Measurements from ENCODE around the gene PTPRCAP.
"Not testable (repeated sequence)": the region's sequence is repeated elsewhere in the genome, so short reads cannot be mapped to it uniquely, and the experiment has no call there.

The PTPRCAP gene

GRCh38 chr11:67440229-67441097 is 3.0 kb upstream of the PTPRCAP start:
- DNase-seq = no peak

GRCh38 chr11:67439321-67440228 is 2.1 kb upstream of the PTPRCAP start:
- peak; percentile 19 for DNase-seq

GRCh38 chr11:67438158-67438902 is 848 bp upstream of the PTPRCAP start:
- no peak for DNase-seq

GRCh38 chr11:67437809-67438157 is 301 bp upstream of the PTPRCAP start:
- DNase-seq = no peak

GRCh38 chr11:67436459-67437081 is 912 bp downstream of the PTPRCAP start:
- no peak for DNase-seq

- DNase-seq = no peak
Observed at GRCh38 chr11:67435727-67436458, 1.6 kb downstream of the PTPRCAP start.

- DNase-seq = no peak
Observed at GRCh38 chr11:67435031-67435726, 2.3 kb downstream of the PTPRCAP start.

DNA sequence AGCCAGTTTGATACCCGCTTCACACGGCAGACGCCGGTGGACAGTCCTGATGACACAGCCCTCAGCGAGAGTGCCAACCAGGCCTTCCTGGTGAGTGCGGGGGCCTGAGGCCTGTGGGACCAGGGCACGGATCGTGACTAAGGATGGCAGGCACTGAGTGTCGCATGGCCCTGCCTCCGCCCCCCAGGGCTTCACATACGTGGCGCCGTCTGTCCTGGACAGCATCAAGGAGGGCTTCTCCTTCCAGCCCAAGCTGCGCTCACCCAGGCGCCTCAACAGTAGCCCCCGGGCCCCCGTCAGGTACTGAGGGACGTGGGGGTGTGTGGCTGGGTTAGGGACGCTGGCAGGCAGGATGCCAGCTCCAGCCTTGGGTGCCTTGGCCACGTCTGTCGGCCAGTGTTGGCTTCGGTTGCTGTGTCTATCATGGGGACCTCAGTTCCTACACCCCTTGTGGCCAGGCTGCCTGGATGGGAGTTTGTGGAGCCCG is 3.0 kb downstream of the PTPRCAP start:
- no peak for DNase-seq

- DNase-seq = no peak
Observed at GRCh38 chr11:67433536-67434394, 3.7 kb downstream of the PTPRCAP start.

GRCh38 chr11:67432655-67433349 is 4.7 kb downstream of the PTPRCAP start:
- no peak for DNase-seq

GRCh38 chr11:67431346-67432249 is 5.9 kb downstream of the PTPRCAP start:
- DNase-seq = no peak

DNA sequence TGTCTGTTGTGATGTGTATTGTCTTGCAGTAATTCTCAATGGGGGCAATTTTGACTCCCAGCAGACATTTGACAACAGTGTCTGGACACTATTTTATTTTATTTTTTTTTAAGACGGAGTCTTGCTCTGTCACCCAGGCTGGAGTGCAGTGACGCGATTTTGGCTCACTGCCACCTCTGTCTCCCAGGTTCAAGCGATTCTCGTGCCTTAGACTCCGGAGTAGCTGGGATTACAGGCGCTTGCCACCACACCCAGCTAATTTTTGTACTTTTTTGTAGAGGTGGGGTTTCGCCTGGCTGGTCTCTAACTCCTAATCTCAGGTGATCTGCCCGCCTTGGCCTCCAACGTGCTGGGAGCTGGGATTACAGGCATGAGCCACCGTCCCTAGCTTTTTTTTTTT is 7.8 kb downstream of the PTPRCAP start:
- no peak for DNase-seq

- no peak for DNase-seq
Observed at GRCh38 chr11:67429038-67429668, 8.3 kb downstream of the PTPRCAP start.

DNA sequence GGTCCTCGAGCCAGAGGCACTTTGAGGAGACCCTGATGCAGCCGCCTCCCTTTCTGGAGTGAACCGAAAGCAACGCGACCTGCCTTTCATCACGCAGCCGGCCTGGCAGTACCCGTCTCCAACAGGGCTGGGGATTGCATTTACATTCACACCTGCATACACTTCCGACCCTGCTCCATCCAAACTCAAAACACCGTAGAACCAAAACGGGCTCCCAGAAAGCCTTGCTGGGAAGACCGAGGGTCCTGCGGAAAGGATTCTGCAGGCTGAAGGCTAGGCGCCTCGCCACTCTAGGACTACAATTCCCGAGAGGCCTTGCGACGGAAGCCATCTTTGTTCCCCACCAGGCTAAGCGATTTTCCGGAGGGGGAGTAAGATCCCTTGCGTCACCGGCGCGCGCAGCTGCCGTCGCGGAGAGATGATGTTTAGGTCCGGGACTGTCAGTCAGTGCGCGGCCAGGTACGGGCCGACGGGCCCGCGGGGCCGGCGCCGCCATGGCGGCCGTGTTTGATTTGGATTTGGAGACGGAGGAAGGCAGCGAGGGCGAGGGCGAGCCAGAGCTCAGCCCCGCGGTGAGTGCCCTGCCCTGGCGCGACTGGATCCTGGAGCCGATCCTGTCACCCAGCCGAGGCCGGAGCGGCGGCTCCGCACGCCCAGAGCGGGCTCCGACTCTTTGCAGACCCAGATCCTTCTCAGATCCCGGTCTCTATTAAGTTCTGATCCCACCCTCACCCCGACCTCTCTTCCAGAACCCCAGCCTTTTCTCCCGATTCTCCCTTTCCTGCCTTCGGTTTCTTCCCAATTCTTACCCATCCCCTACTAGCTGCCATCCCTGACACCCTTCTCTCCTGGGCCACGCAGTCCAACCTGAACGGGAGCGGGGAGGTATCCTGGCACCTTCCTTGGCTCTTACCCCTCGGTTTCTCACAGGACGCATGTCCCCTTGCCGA is 9.2 kb downstream of the PTPRCAP start, which contains the start of gene RPS6KB2:
TSS of gene RPS6KB2 (plus strand) at position 443 of the 950 bp plus-strand sequence. CDS start at position 495, 52 bp downstream.
- peak; percentile 95 for DNase-seq

GRCh38 chr11:67427364-67427859 is 10.1 kb downstream of the PTPRCAP start:
- DNase-seq = not testable (repeated sequence)

Measured in MV-4-11 (cell line).